GM12872 (cell line): Measurements from ENCODE around the gene RALA.

ENCODE experiments used
- CTCF ChIP-seq: IDR thresholded peaks from 3 replicates; pipeline ENCODE4 v1.5.1; 2011; ENCODE audit warnings: low read depth, mild to moderate bottlenecking, low read length, moderate library complexity; ENCODE audit not compliant: insufficient read depth

The RALA gene

GRCh38 chr7:39614299-39614698 is 9.1 kb upstream of the RALA start:
- TF ChIP-seq CTCF: no peak

GRCh38 chr7:39615350-39615975 is 7.9 kb upstream of the RALA start:
- TF ChIP-seq CTCF: no peak

GRCh38 chr7:39616138-39616537 is 7.2 kb upstream of the RALA start:
- TF ChIP-seq CTCF: no peak

GRCh38 chr7:39617005-39617404 is 6.4 kb upstream of the RALA start:
- TF ChIP-seq CTCF: no peak

GRCh38 chr7:39618868-39619267 is 4.5 kb upstream of the RALA start:
- TF ChIP-seq CTCF: no peak

GRCh38 chr7:39620486-39620885 is 2.9 kb upstream of the RALA start:
- no peak for TF ChIP-seq CTCF

GRCh38 chr7:39621261-39621660 is 2.1 kb upstream of the RALA start:
- no peak for TF ChIP-seq CTCF
